GM18502 (cell line): ENCODE results near the gene GNG7.
A peak's percentile ranks its signal among the peaks of the same experiment; 100 is the strongest.
"Not testable (repeated sequence)": the region's sequence is repeated elsewhere in the genome, so short reads cannot be mapped to it uniquely, and the experiment has no call there.

Experiments used
- ATAC-seq: cut with Tn5 transposase; IDR thresholded peaks from one replicate; pipeline ENCODE4 v1.9.1; 2021; ENCODE audit warnings: mild to moderate bottlenecking; ENCODE audit not compliant: unreplicated experiment, poor library complexity

Gene GNG7

GRCh38 chr19:2479556-2480194 lies 222.8 kb downstream of the GNG7 start:
- ATAC-seq: no peak

- ATAC-seq: no peak
These were observed 223.5 kb downstream of the GNG7 start for GRCh38 chr19:2478756-2479555.

GRCh38 chr19:2478278-2478755 lies 224.2 kb downstream of the GNG7 start:
- no peak for ATAC-seq

- no peak for ATAC-seq
These were observed 224.7 kb downstream of the GNG7 start for GRCh38 chr19:2477732-2478191.

GRCh38 chr19:2477141-2477710 lies 225.3 kb downstream of the GNG7 start:
- no peak for ATAC-seq

- ATAC-seq: peak; percentile 1
These were observed 225.9 kb downstream of the GNG7 start for GRCh38 chr19:2476451-2477140.

GRCh38 chr19:2475702-2476450 lies 226.6 kb downstream of the GNG7 start, which contains the start of gene GADD45B:
Gene GADD45B (plus strand): TSS chr19:2476127. CDS start chr19:2476359, 232 bp downstream.
- ATAC-seq: peak; percentile 48

- ATAC-seq: peak; percentile 7
These were observed 227.3 kb downstream of the GNG7 start for GRCh38 chr19:2475018-2475701.

GRCh38 chr19:2474232-2475017 lies 228.1 kb downstream of the GNG7 start:
- peak; percentile 36 for ATAC-seq

- ATAC-seq: not testable (repeated sequence)
These were observed 232.6 kb downstream of the GNG7 start for GRCh38 chr19:2469915-2470200.

- no peak for ATAC-seq
These were observed 233.2 kb downstream of the GNG7 start for GRCh38 chr19:2469102-2469914.

- ATAC-seq: no peak
These were observed 233.9 kb downstream of the GNG7 start for GRCh38 chr19:2468596-2468995.

- no peak for ATAC-seq
These were observed 238.1 kb downstream of the GNG7 start for GRCh38 chr19:2464389-2464788.

- not testable (repeated sequence) for ATAC-seq
These were observed 238.8 kb downstream of the GNG7 start for GRCh38 chr19:2463694-2464093.

- no peak for ATAC-seq
These were observed 239.7 kb downstream of the GNG7 start for GRCh38 chr19:2462635-2463421.

- no peak for ATAC-seq
These were observed 240.5 kb downstream of the GNG7 start for GRCh38 chr19:2461751-2462634.
